Gastrocnemius medialis (tissue), 4 donors: ENCODE measurements around the gene ZNF415. TPM values are rescaled to one million over a fixed set of nuclear protein-coding genes. Genes with fewer than 3 reads are reported as not detected.

Experiments used
- ATAC-seq, 2 donors: fragments of 150-250 bp; one replicate each; pipeline ENCODE4 v1.9.1; 2016
- DNase-seq, 2 donors: peaks; one replicate each; pipeline ENCODE4 v3.0.0-alpha.2; 2019
- H3K27ac ChIP-seq, 4 donors: fragments of 200-600 bp; sonication (generic); 1 replicate in 1 of 4; 2 replicates in 3 of 4; pipeline ENCODE4 v1.5.1; 2016 to 2018; ENCODE audit warnings: mild to moderate bottlenecking in 2 of 4, moderate library complexity in 1 of 4
- H3K27me3 ChIP-seq, 3 donors: fragments of 200-600 bp; sonication (generic) in 2 of 3; 1 replicate in 1 of 3; 2 replicates in 2 of 3; pipeline versions ENCODE4 v1.5.1 to v1.6.0; 2016 to 2019; ENCODE audit warnings: mild to moderate bottlenecking in 1 of 3, moderate library complexity in 1 of 3
- H3K36me3 ChIP-seq, 2 donors: fragments of 200-600 bp; sonication (generic) in 1 of 2; one replicate each; pipeline ENCODE4 v1.5.1; 2017 to 2018
- H3K4me1 ChIP-seq, 2 donors: fragments of 200-600 bp; sonication (generic) in 1 of 2; one replicate each; pipeline ENCODE4 v1.5.1; 2016 to 2017; ENCODE audit warnings: mild to moderate bottlenecking in 2 of 2
- H3K4me3 ChIP-seq, 4 donors: fragments of 200-600 bp; sonication (generic) in 3 of 4; 1 replicate in 1 of 4; 2 replicates in 3 of 4; pipeline ENCODE4 v1.5.1; 2016 to 2019; ENCODE audit warnings: mild to moderate bottlenecking in 2 of 4
- H3K9me3 ChIP-seq, 3 donors: fragments of 200-600 bp; sonication (generic) in 2 of 3; 1 replicate in 1 of 3; 2 replicates in 2 of 3; pipeline ENCODE4 v1.5.1; 2016 to 2019
- CTCF ChIP-seq, 5 experiments: fragments of 450-650 bp in 3 of 5; fragments of 200-600 bp in 2 of 5; sonication (generic) in 2 of 5; IDR thresholded peaks in 4 of 5; conservative IDR thresholded peaks in 1 of 5; 1 replicate in 4 of 5; 2 replicates in 1 of 5; pipeline ENCODE4 v1.5.1; 2016 to 2019; ENCODE audit warnings: antibody characterized with exemption in 5 of 5, mild to moderate bottlenecking in 3 of 5, moderate library complexity in 3 of 5
- POLR2A ChIP-seq, 2 donors: fragments of 450-650 bp; IDR thresholded peaks; one replicate each; pipeline ENCODE4 v1.6.1; 2017; ENCODE audit warnings: antibody characterized with exemption in 2 of 2, mild to moderate bottlenecking in 2 of 2, moderate library complexity in 2 of 2
- in situ Hi-C, 4 donors: fragments of 200-750 bp; cut with MboI; loops; one replicate each; pipeline versions ENCODE4 v1.15.0 to v1.8.0; 2017; ENCODE audit warnings: low sequenced_read_pairs in 4 of 4
- intact Hi-C: fragments of 100-400 bp; cut with DNase I; formaldehyde crosslinking; loops from one replicate; pipeline ENCODE4 v1.15.1; 2023; ENCODE audit warnings: low total_unique reads
- total RNA-seq, 4 donors: library from RNA; depleted of rRNA; stranded (reverse); fragments of >200 nt; gene quantifications; one replicate each; pipeline versions ENCODE4 v1.1.0 to v1.2.3, GENCODE V29; 2016

Gene ZNF415
- total RNA-seq, 4 donors from 2014 or later, result 1.6 to 4.0 (median 3.7) TPM

DNA sequence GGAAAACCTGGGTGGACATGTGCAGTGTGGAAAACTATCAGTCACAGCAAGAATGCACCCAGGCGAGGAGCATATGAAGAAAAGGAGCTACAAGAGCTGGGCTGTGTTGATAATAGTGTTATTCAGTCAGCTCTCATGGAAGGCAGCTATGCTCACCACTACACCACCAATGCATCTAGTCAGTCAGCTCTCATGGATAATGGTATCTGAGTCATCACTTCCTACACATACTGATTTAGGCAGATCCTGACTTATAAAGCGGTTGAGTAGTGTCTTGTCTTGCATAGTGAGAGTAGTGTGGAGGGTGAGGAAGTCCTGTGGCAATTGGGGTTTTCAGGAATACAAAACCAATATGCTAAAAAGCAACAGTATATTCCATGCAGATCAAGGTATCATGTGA is 20.4 kb downstream of the ZNF415 start:
- Histone ChIP-seq H3K4me3 (no peak overlapping the region), H3K27me3 (no peaks in the 10 kb centered on the region), H3K36me3 (peaks cover 0 to 69% of the 10 kb centered on the region in 2 donors), H3K27ac (no peak overlapping the region), H3K9me3 (peaks cover 0 to 3% (median 0%) of the 10 kb centered on the region in 3 donors), H3K4me1 (no peaks in the 10 kb centered on the region)
- in situ Hi-C loops (no loop called here), intact Hi-C loops (no loop called here)
- ATAC-seq (no peak), DNase-seq (no peak)
- TF ChIP-seq POLR2A (IDR thresholded peaks at IDR 0.05), result no peak
- TF ChIP-seq CTCF (IDR thresholded peaks at IDR 0.05 in 4 of 5, conservative IDR thresholded peaks at IDR 0.05 in 1 of 5), result no peak

- no peak overlapping the region for H3K27ac ChIP-seq
- DNase-seq, result no peak
- H3K9me3 ChIP-seq, result no peaks in the 10 kb centered on the region
- peaks cover 0 to 44% of the 10 kb centered on the region in 2 donors for H3K36me3 ChIP-seq
- no peak for TF ChIP-seq CTCF (IDR thresholded peaks at IDR 0.05 in 4 of 5, conservative IDR thresholded peaks at IDR 0.05 in 1 of 5)
- TF ChIP-seq POLR2A (IDR thresholded peaks at IDR 0.05), result no peak
- H3K27me3 ChIP-seq, result no peaks in the 10 kb centered on the region
- intact Hi-C loops (loop anchor here (10.0 kb wide), 1 partner anchor 575 kb away; no protein-coding TSS in a partner anchor), in situ Hi-C loops (no loop called here)
- H3K4me1 ChIP-seq, result no peaks in the 10 kb centered on the region
- no peak overlapping the region for H3K4me3 ChIP-seq
- ATAC-seq, result no peak
These were observed 23.2 kb downstream of the ZNF415 start for GRCh38 chr19:53109527-53109926.

DNA sequence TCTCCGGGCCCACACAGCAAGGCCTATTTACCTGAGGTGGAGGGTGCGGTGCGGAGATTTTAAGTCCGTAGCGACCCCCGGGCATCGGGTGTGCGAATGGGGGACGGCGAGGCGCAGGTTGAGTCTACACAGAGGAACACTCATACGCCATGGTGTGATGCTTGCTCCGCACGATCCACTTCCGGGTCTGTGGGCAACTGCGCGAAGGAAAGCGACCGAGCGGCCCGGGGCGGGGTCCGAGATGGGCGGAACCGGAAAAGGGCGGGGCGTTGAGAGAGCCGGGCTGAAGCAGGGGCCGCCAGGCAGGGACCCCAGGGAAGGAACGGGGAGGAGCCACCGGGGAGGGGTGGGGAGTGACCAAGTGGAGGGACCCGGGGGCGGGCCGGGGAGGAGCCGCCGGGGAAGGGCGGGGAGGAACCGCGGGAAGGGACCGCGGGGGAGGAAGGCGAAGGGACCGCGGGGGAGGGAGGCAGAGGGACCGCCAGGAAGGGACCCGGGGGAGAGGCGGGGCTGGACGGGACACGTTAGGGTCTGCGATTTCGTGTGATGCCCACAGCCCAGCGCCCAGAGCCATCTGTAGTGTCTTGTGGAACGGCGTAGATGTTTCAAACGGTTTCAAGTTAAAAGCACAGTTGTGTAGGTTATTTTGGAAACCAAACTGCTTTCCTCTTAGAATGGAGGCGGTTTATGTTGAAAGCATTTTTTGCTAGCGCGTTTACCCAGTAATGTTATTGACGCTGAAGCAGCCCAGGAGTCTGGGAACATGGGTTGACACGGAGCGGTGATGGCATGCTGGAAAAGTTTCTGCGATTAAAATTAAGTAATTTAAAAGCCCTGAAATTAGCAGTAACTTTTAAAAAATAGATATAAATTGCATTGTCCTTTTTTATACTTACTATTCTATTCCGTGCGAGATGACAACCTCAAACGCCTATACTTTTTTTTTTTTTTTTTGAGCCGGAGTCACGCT is 29.2 kb downstream of the ZNF415 start, which contains the start of gene ZNF160:
TSS of gene ZNF160 (minus strand) at position 189 of the 970 bp plus-strand sequence. CDS start 17,146 bp downstream, outside the sequence.
- Histone ChIP-seq H3K4me3 (peak within 1 kb of the TSS; percentile 81 to 98 (median 95)), H3K27ac (peak within 1 kb of the TSS; percentile 88 to 94 (median 91)), H3K27me3 (no peaks in the 10 kb centered on the region), H3K9me3 (no peaks in the 10 kb centered on the region), H3K36me3 (peaks cover 0 to 10% of the 10 kb centered on the region in 2 donors), H3K4me1 (peaks cover 13 to 17% of the 10 kb centered on the region in 2 donors)
- in situ Hi-C loops (no loop called here), intact Hi-C loops (loop anchor here (1.0 to 10.0 kb wide), 5 partner anchors 29 to 569 kb away; partner anchors contain the start of genes ZNF347, ZNF415, ZNF765 and ZNF816)
- DNase-seq, result peak; percentile 97
- ATAC-seq, result peak; percentile 97 to 98
- peak; percentile 83 to 86 for TF ChIP-seq POLR2A (IDR thresholded peaks at IDR 0.05)
- TF ChIP-seq CTCF (IDR thresholded peaks at IDR 0.05 in 4 of 5, conservative IDR thresholded peaks at IDR 0.05 in 1 of 5), result no peak

- H3K27me3 ChIP-seq, result no peaks in the 10 kb centered on the region
- peaks cover 13 to 17% of the 10 kb centered on the region in 2 donors for H3K4me1 ChIP-seq
- intact Hi-C loops, result loop anchor here (1.0 to 10.0 kb wide), 5 partner anchors 30 to 568 kb away; partner anchors contain the start of genes ZNF347, ZNF415, ZNF765 and ZNF816
- peak overlapping the region; percentile 88 to 94 (median 91) for H3K27ac ChIP-seq
- DNase-seq (peak in 1 of 2 donors; percentile 20), ATAC-seq (peak; percentile 28 to 50)
- in situ Hi-C loops, result no loop called here
- H3K9me3 ChIP-seq, result no peaks in the 10 kb centered on the region
- no peak for TF ChIP-seq CTCF (IDR thresholded peaks at IDR 0.05 in 4 of 5, conservative IDR thresholded peaks at IDR 0.05 in 1 of 5)
- no peak for TF ChIP-seq POLR2A (IDR thresholded peaks at IDR 0.05)
- H3K4me3 ChIP-seq, result peak overlapping the region; percentile 81 to 98 (median 95)
- peaks cover 0 to 4% of the 10 kb centered on the region in 2 donors for H3K36me3 ChIP-seq
These were observed 29.9 kb downstream of the ZNF415 start for GRCh38 chr19:53102756-53103233.
